CD14-positive monocyte (primary cell): Measurements from ENCODE around the gene SYT2. TPM values are rescaled to one million over a fixed set of nuclear protein-coding genes. Genes with fewer than 3 reads are reported as not detected.

Experiments used
- DNase-seq, 3 donors: peaks; one replicate each; pipeline ENCODE4 v3.0.0-alpha.2; 2011 to 2022
- H2AFZ ChIP-seq: 2 replicates; pipeline ENCODE4 v1.6.0; 2012; ENCODE audit warnings: mild to moderate bottlenecking, low read depth, low read length, inconsistent platforms; ENCODE audit not compliant: insufficient read depth, poor library complexity, severe bottlenecking
- H3K27ac ChIP-seq, 2 donors: 1 replicate in 1 of 2; 2 replicates in 1 of 2; pipeline ENCODE4 v1.5.1; 2012 to 2013; ENCODE audit warnings: low read length in 2 of 2, control low read depth in 1 of 2, inconsistent platforms in 1 of 2, low read depth in 1 of 2, mild to moderate bottlenecking in 1 of 2
- H3K27me3 ChIP-seq, 2 donors: one replicate each; pipeline versions ENCODE4 v1.6.0 to v1.6.1; 2011 to 2013; ENCODE audit warnings: low read length in 2 of 2; ENCODE audit not compliant: control insufficient read depth in 2 of 2, insufficient read depth in 2 of 2
- H3K36me3 ChIP-seq, 2 donors: replicated peaks in 1 of 2; 1 replicate in 1 of 2; 2 replicates in 1 of 2; pipeline versions ENCODE4 v1.5.1 to v1.6.1; 2012 to 2013; ENCODE audit warnings: low read length in 2 of 2, control low read depth in 1 of 2, inconsistent platforms in 1 of 2, mild to moderate bottlenecking in 1 of 2; ENCODE audit not compliant: insufficient read depth in 2 of 2, control insufficient read depth in 1 of 2
- H3K4me1 ChIP-seq, 2 donors: 1 replicate in 1 of 2; 2 replicates in 1 of 2; pipeline versions ENCODE4 v1.5.1 to v1.6.1; 2012 to 2013; ENCODE audit warnings: low read length in 2 of 2, control low read depth in 1 of 2, inconsistent platforms in 1 of 2, mild to moderate bottlenecking in 1 of 2, moderate library complexity in 1 of 2; ENCODE audit not compliant: insufficient read depth in 2 of 2, control insufficient read depth in 1 of 2
- H3K4me2 ChIP-seq: replicated peaks from 2 replicates; pipeline ENCODE3; 2012; ENCODE audit warnings: low read length, moderate library complexity, mild to moderate bottlenecking; ENCODE audit not compliant: poor library complexity, severe bottlenecking; ENCODE audit errors: extremely low read depth
- H3K4me3 ChIP-seq, 3 experiments: fragments of 200-600 bp in 1 of 3; sonication (generic) in 1 of 3; replicated peaks in 1 of 3; 1 replicate in 2 of 3; 2 replicates in 1 of 3; pipeline ENCODE4 v1.5.1; 2011 to 2013; ENCODE audit warnings: low read length in 3 of 3, mild to moderate bottlenecking in 3 of 3, control low read depth in 2 of 3, low read depth in 2 of 3, inconsistent platforms in 1 of 3, moderate library complexity in 1 of 3
- H3K79me2 ChIP-seq: 2 replicates; pipeline ENCODE4 v1.6.0; 2012; ENCODE audit warnings: mild to moderate bottlenecking, control low read depth, inconsistent platforms, low read length, moderate library complexity; ENCODE audit not compliant: insufficient read depth
- H3K9ac ChIP-seq: 2 replicates; pipeline ENCODE4 v1.6.0; 2017; ENCODE audit warnings: low read length, mild to moderate bottlenecking; ENCODE audit not compliant: insufficient read depth, poor library complexity, severe bottlenecking
- H3K9me3 ChIP-seq, 2 donors: replicated peaks in 1 of 2; 1 replicate in 1 of 2; 2 replicates in 1 of 2; pipeline versions ENCODE4 v1.5.1 to v1.6.1; 2012 to 2013; ENCODE audit warnings: low read length in 2 of 2, control low read depth in 1 of 2; ENCODE audit not compliant: control insufficient read depth in 1 of 2, insufficient read depth in 1 of 2
- H4K20me1 ChIP-seq: 2 replicates; pipeline ENCODE4 v1.6.0; 2012; ENCODE audit warnings: mild to moderate bottlenecking, low read length, control low read depth, moderate library complexity; ENCODE audit not compliant: insufficient read depth
- H3K27ac Mint-ChIP-seq, 7 donors: one replicate each; pipeline ENCODE4 v1.8.0; 2020; ENCODE audit warnings: mild to moderate bottlenecking in 7 of 7, mixed read lengths in 7 of 7, moderate library complexity in 6 of 7, inconsistent platforms in 2 of 7
- H3K27me3 Mint-ChIP-seq, 3 donors: one replicate each; pipeline ENCODE4 v1.8.0; 2021 to 2022; ENCODE audit warnings: low read depth in 3 of 3, mild to moderate bottlenecking in 3 of 3, mixed read lengths in 3 of 3, moderate library complexity in 3 of 3, inconsistent platforms in 1 of 3
- H3K36me3 Mint-ChIP-seq, 2 donors: one replicate each; pipeline ENCODE4 v1.8.0; 2020; ENCODE audit warnings: mixed read lengths in 2 of 2, inconsistent platforms in 1 of 2, mild to moderate bottlenecking in 1 of 2
- H3K4me1 Mint-ChIP-seq: one replicate; pipeline ENCODE4 v1.8.0; 2020; ENCODE audit warnings: mild to moderate bottlenecking, mixed read lengths
- H3K4me3 Mint-ChIP-seq, 2 donors: one replicate each; pipeline ENCODE4 v1.8.0; 2020; ENCODE audit warnings: mild to moderate bottlenecking in 2 of 2, mixed read lengths in 2 of 2, moderate library complexity in 1 of 2
- H3K9me3 Mint-ChIP-seq, 7 donors: one replicate each; pipeline ENCODE4 v1.8.0; 2020 to 2022; ENCODE audit warnings: mixed read lengths in 7 of 7, mild to moderate bottlenecking in 6 of 7, moderate library complexity in 6 of 7, inconsistent platforms in 2 of 7
- WGBS: methylation state at CpG from one replicate; pipeline ENCODE4 v1.1.5; 2013; ENCODE audit warnings: missing lambda C conversion rate; ENCODE audit not compliant: insufficient coverage; 5-methylcytosine and 5-hydroxymethylcytosine counted together
- intact Hi-C, 2 donors: fragments of 100-400 bp; cut with micrococcal nuclease; formaldehyde crosslinking; loops; one replicate each; pipeline versions ENCODE4 v1.15.0 to v1.15.1; 2023
- polyA plus RNA-seq, 3 donors: library from polyadenylated mRNA; depleted of rRNA in 1 of 3; unstranded in 2 of 3; stranded (reverse) in 1 of 3; fragments of 300-500 nt in 2 of 3; fragments of >200 nt in 1 of 3; fragmentation: Illumina TruSeq in 2 of 3; gene quantifications; 1 replicate in 2 of 3; 2 replicates in 1 of 3; pipeline ENCODE4 v1.2.3, GENCODE V29; 2012 to 2021
- TF ChIP-seq, protein P1 (sequence below): fragments of 200-600 bp; IDR thresholded peaks from one replicate; pipeline ENCODE4 v1.8.0; 2022; ENCODE audit warnings: antibody characterized with exemption, mild to moderate bottlenecking

Gene SYT2
- polyA plus RNA-seq, 3 donors, result not detected

DNA sequence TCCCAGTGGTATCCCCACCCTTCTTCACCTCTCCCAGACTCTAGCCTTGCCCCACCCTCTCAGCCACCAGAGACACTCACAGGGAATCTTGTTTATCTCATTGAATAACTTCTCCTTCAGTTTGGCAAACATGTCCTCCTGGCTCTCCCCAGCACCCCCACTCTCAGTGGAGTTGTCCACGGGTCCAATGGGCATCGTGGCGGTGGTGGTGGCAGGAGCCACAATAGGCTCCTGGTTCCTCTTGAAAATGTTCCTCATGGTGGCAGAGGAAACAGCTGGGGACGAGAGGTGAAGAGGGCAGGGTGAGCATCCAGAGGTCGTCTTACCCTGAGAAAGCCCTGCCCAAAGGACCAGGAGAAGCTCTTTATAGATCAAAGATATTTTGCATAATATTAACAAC lies 104.7 kb downstream of the SYT2 start:
- WGBS, result 68% methylated on average over 4 of the region's 5 CpGs
- TF ChIP-seq, protein P1, sequence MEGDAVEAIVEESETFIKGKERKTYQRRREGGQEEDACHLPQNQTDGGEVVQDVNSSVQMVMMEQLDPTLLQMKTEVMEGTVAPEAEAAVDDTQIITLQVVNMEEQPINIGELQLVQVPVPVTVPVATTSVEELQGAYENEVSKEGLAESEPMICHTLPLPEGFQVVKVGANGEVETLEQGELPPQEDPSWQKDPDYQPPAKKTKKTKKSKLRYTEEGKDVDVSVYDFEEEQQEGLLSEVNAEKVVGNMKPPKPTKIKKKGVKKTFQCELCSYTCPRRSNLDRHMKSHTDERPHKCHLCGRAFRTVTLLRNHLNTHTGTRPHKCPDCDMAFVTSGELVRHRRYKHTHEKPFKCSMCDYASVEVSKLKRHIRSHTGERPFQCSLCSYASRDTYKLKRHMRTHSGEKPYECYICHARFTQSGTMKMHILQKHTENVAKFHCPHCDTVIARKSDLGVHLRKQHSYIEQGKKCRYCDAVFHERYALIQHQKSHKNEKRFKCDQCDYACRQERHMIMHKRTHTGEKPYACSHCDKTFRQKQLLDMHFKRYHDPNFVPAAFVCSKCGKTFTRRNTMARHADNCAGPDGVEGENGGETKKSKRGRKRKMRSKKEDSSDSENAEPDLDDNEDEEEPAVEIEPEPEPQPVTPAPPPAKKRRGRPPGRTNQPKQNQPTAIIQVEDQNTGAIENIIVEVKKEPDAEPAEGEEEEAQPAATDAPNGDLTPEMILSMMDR, result no peak
- intact Hi-C loops, result no loop called here
- Histone ChIP-seq H3K4me2 (no peak overlapping the region), H3K4me1 (no peaks in the 10 kb centered on the region), H3K27ac (no peak overlapping the region), H4K20me1 (peaks cover 51% of the 10 kb centered on the region), H3K9ac (no peak overlapping the region), H3K9me3 (peaks cover 2 to 5% of the 10 kb centered on the region in 2 donors), H3K36me3 (no peaks in the 10 kb centered on the region), H3K27me3 (peaks cover 65 to 76% of the 10 kb centered on the region in 2 donors), H2AFZ (no peak overlapping the region), H3K79me2 (no peaks in the 10 kb centered on the region), H3K4me3 (no peak overlapping the region)
- peaks cover 87 to 92% (median 91%) of the 10 kb centered on the region in 3 donors for H3K27me3 Mint-ChIP-seq
- peaks cover 3 to 33% (median 13%) of the 10 kb centered on the region in 7 donors for H3K9me3 Mint-ChIP-seq
- H3K4me1 Mint-ChIP-seq, result no peaks in the 10 kb centered on the region
- no peak for DNase-seq
- peak overlapping the region in 1 of 2 donors; percentile 80 for H3K4me3 Mint-ChIP-seq
- peaks cover 46 to 58% of the 10 kb centered on the region in 2 donors for H3K36me3 Mint-ChIP-seq
- peak overlapping the region in 1 of 7 donors; percentile 52 for H3K27ac Mint-ChIP-seq

DNA sequence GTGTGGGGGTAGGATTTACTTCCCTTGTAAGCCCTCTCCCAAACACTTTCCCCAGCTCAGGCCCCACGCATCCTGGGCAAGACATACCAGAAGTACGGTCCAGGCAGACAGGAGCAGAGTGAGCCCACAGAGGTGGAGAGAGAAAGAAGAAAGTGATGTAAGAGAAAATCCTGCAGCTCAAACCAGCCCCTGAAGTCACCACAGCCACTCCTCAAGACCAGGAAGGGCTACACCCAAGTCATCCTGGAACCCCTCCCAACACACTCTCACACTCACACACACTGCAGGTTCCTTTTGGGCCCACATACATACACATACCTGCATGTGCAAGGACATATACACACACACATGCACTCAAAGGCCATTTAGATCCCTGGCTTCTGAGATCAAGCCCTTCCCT lies 106.8 kb downstream of the SYT2 start:
- intact Hi-C loops, result no loop called here
- Mint-ChIP-seq H3K27ac (no peak overlapping the region), H3K4me1 (no peaks in the 10 kb centered on the region), H3K4me3 (peak overlapping the region in 1 of 2 donors; percentile 74), H3K9me3 (peaks cover 0 to 32% (median 7%) of the 10 kb centered on the region in 7 donors), H3K27me3 (peaks cover 93 to 98% (median 94%) of the 10 kb centered on the region in 3 donors), H3K36me3 (peaks cover 53 to 61% of the 10 kb centered on the region in 2 donors)
- no peaks in the 10 kb centered on the region for H3K79me2 ChIP-seq
- no peak for DNase-seq
- WGBS, result no CpG with 5 or more reads among the region's 2 CpGs
- H3K9ac ChIP-seq, result no peak overlapping the region
- H2AFZ ChIP-seq, result no peak overlapping the region
- peaks cover 68 to 96% of the 10 kb centered on the region in 2 donors for H3K27me3 ChIP-seq
- no peak overlapping the region for H3K4me2 ChIP-seq
- TF ChIP-seq, protein P1, result no peak
- no peaks in the 10 kb centered on the region for H3K36me3 ChIP-seq
- no peak overlapping the region for H3K4me3 ChIP-seq
- no peaks in the 10 kb centered on the region for H3K4me1 ChIP-seq
- H4K20me1 ChIP-seq, result peaks cover 70% of the 10 kb centered on the region
- peaks cover 2 to 5% of the 10 kb centered on the region in 2 donors for H3K9me3 ChIP-seq
- H3K27ac ChIP-seq, result no peak overlapping the region
